ENCODE measurements around the gene SLC12A9. TPM values are rescaled to one million over a fixed set of nuclear protein-coding genes. Genes with fewer than 3 reads are reported as not detected.

SLC12A9 gene, protein sequence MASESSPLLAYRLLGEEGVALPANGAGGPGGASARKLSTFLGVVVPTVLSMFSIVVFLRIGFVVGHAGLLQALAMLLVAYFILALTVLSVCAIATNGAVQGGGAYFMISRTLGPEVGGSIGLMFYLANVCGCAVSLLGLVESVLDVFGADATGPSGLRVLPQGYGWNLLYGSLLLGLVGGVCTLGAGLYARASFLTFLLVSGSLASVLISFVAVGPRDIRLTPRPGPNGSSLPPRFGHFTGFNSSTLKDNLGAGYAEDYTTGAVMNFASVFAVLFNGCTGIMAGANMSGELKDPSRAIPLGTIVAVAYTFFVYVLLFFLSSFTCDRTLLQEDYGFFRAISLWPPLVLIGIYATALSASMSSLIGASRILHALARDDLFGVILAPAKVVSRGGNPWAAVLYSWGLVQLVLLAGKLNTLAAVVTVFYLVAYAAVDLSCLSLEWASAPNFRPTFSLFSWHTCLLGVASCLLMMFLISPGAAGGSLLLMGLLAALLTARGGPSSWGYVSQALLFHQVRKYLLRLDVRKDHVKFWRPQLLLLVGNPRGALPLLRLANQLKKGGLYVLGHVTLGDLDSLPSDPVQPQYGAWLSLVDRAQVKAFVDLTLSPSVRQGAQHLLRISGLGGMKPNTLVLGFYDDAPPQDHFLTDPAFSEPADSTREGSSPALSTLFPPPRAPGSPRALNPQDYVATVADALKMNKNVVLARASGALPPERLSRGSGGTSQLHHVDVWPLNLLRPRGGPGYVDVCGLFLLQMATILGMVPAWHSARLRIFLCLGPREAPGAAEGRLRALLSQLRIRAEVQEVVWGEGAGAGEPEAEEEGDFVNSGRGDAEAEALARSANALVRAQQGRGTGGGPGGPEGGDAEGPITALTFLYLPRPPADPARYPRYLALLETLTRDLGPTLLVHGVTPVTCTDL
- 10 to 100 TPM; 13.3 to 18.0 (median 16.7) TPM for total RNA-seq

DNA sequence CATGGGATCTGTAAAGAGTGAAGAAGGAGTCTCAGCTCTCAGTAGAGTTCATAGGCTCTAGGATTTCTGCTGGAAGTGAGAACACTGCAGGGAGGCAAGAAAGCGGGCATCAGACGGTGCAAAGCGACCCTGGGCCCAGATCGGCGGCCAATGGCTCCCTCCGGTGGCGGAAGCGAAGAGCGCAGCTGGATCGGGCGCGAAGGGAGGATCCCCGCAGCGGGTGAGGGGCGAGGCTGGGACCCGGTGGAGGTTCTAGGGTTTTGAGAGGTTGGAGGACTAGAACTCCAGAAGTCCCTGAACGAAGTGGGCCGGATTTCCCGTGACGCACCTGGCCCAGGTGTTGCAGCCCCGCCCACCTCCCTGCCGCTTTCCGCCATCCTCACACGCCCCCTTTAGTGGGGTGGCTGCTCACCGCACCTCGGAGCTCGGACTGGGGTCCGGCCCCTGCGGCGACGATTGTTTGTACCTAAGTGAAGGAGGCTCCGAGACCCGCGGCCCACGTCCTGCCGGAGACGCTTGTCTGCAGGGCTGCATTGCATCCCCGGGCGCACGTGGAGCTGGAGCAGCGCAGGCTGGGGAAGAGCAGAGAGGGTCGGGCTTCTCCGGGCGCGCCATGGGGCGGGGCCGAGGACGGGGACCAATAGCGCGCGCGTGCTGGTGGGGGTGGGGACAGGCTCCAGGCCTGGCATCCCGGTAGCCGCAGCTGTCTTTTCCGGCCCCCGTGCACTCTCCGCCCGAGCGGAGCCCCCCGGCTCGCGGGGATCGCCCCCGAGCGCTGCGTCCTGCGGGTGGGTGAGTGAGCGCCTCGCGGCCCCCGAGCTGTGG lies at the start of gene SLC12A9:
TSS of gene SLC12A9 (plus strand) at position 666 of the 825 bp plus-strand sequence. CDS start 1,485 bp downstream, outside the sequence.
- Histone ChIP-seq H3K27me3 (no peaks in the 10 kb centered on the region), H3K36me3 (no peaks in the 10 kb centered on the region), H3K4me3 (peak within 1 kb of the TSS; percentile 65 to 92 (median 66)), H3K9me3 (no peaks in the 10 kb centered on the region), H3K27ac (peak within 1 kb of the TSS; percentile 40 to 60), H3K4me1 (no peaks in the 10 kb centered on the region)
- intact Hi-C loops (cut with DNase I; ENCODE audit: low total_unique reads) = no loop called here
- DNase-seq (ENCODE audit: low spot score in 2 of 2) = peak; percentile 83 to 87
- TF ChIP-seq, protein P1, sequence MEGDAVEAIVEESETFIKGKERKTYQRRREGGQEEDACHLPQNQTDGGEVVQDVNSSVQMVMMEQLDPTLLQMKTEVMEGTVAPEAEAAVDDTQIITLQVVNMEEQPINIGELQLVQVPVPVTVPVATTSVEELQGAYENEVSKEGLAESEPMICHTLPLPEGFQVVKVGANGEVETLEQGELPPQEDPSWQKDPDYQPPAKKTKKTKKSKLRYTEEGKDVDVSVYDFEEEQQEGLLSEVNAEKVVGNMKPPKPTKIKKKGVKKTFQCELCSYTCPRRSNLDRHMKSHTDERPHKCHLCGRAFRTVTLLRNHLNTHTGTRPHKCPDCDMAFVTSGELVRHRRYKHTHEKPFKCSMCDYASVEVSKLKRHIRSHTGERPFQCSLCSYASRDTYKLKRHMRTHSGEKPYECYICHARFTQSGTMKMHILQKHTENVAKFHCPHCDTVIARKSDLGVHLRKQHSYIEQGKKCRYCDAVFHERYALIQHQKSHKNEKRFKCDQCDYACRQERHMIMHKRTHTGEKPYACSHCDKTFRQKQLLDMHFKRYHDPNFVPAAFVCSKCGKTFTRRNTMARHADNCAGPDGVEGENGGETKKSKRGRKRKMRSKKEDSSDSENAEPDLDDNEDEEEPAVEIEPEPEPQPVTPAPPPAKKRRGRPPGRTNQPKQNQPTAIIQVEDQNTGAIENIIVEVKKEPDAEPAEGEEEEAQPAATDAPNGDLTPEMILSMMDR (IDR thresholded peaks at IDR 0.05) = peak; percentile 90 to 97 (median 96)
- TF ChIP-seq POLR2AphosphoS5 (IDR thresholded peaks at IDR 0.05) (peak; percentile 22 to 49 (median 28)), POLR2A (IDR thresholded peaks at IDR 0.05) (no peak)

- intact Hi-C loops (cut with DNase I; ENCODE audit: low total_unique reads) = loop anchor here (1.0 kb wide), 1 partner anchor 27 kb away; no protein-coding TSS in a partner anchor
- TF ChIP-seq POLR2AphosphoS5 (IDR thresholded peaks at IDR 0.05) (no peak), POLR2A (IDR thresholded peaks at IDR 0.05) (no peak)
- TF ChIP-seq, protein P1 (IDR thresholded peaks at IDR 0.05) = no peak
- peak overlapping the region in 1 of 3 donors; percentile 29 for H3K4me3 ChIP-seq
- DNase-seq (ENCODE audit: low spot score in 2 of 2) = no peak
- peaks cover 0 to 20% of the 10 kb centered on the region in 2 donors for H3K4me1 ChIP-seq
- H3K9me3 ChIP-seq = no peaks in the 10 kb centered on the region
- no peaks in the 10 kb centered on the region for H3K36me3 ChIP-seq
- peak overlapping the region; percentile 80 to 86 for H3K27ac ChIP-seq
- H3K27me3 ChIP-seq = no peaks in the 10 kb centered on the region
These were observed 49.6 kb upstream of the SLC12A9 start for GRCh38 chr7:100802951-100803350.

- Histone ChIP-seq H3K4me3 (peak overlapping the region in 1 of 3 donors; percentile 29), H3K36me3 (no peaks in the 10 kb centered on the region), H3K9me3 (no peaks in the 10 kb centered on the region), H3K4me1 (peaks cover 0 to 20% of the 10 kb centered on the region in 2 donors), H3K27ac (peak overlapping the region; percentile 80 to 86), H3K27me3 (no peaks in the 10 kb centered on the region)
- DNase-seq (ENCODE audit: low spot score in 2 of 2) = peak; percentile 79 to 86
- intact Hi-C loops (cut with DNase I; ENCODE audit: low total_unique reads) = loop anchor here (1.0 kb wide), 1 partner anchor 27 kb away; no protein-coding TSS in a partner anchor
- TF ChIP-seq POLR2AphosphoS5 (IDR thresholded peaks at IDR 0.05) = peak in 1 of 3 donors; percentile 12
- TF ChIP-seq, protein P1 (IDR thresholded peaks at IDR 0.05) = no peak
These were observed 48.9 kb upstream of the SLC12A9 start for GRCh38 chr7:100803398-100804161.

DNA sequence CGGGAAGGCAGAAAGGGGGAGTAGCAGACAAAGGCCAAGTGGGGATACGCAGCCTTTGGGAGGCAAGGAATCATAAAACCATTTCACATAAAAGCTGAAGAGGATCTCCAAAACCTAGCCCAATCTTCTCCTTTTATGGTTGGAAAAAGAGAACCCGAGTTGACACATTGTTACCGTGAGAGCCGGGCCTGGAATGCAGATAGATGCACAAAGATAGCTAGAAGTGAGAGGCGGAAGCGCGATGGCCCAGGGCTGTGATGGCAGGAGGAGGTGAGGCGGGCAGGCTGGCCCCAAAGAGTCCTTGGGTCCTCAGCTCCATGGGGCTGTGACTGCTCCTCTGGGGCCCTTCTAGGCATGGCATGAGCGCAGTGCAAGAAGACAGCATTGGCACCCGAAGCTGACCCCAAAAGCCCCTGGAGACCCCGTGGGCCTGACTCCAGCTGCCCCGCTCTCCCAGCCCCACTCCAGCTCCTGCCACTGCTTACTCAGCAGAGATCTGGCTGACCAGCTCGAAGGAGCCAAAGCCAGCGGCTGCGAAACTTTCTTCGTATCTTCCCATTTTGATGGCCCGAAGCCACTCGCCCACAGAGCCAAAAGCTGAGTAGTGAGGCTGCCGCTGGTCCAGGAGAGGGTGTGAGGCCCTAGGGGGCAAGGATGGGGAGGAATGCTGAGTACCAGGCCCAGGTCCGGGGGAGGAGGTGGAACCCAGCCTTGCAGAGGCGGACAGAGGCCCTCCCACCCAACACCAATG lies 47.7 kb upstream of the SLC12A9 start:
- no peaks in the 10 kb centered on the region for H3K36me3 ChIP-seq
- peak in 1 of 2 donors; percentile 60 for DNase-seq (ENCODE audit: low spot score in 2 of 2)
- H3K27me3 ChIP-seq = no peaks in the 10 kb centered on the region
- TF ChIP-seq, protein P1 (IDR thresholded peaks at IDR 0.05) = no peak
- no peak for TF ChIP-seq POLR2AphosphoS5 (IDR thresholded peaks at IDR 0.05)
- no peak for TF ChIP-seq POLR2A (IDR thresholded peaks at IDR 0.05)
- H3K4me3 ChIP-seq = no peak overlapping the region
- H3K4me1 ChIP-seq = peaks cover 0 to 20% of the 10 kb centered on the region in 2 donors
- peak overlapping the region; percentile 59 to 86 for H3K27ac ChIP-seq
- intact Hi-C loops (cut with DNase I; ENCODE audit: low total_unique reads) = no loop called here
- H3K9me3 ChIP-seq = no peaks in the 10 kb centered on the region
